Brain microvascular endothelial cell (primary cell): ENCODE data around the gene ACRBP.
A peak's percentile ranks its signal among the peaks of the same experiment; 100 is the strongest.

Experiments used
- DNase-seq: peaks from one replicate; pipeline ENCODE4 v3.0.0-alpha.2; 2020
- H3K27ac ChIP-seq: fragments of 250-450 bp; sonication (Bioruptor Pico); 2 replicates; pipeline ENCODE4 v1.5.1; 2020; ENCODE audit warnings: mild to moderate bottlenecking, moderate library complexity
- H3K27me3 ChIP-seq: fragments of 250-450 bp; sonication (Bioruptor Pico); replicated peaks from 2 replicates; pipeline ENCODE4 v1.5.1; 2020; ENCODE audit warnings: mild to moderate bottlenecking
- H3K36me3 ChIP-seq: fragments of 250-450 bp; sonication (Bioruptor Pico); replicated peaks from 2 replicates; pipeline ENCODE4 v1.5.1; 2020; ENCODE audit warnings: mild to moderate bottlenecking
- H3K4me3 ChIP-seq: 2 replicates; pipeline ENCODE4 v1.5.1; 2011; ENCODE audit warnings: low read depth, mild to moderate bottlenecking, control low read depth, low read length, moderate library complexity
- in situ Hi-C: cut with HindIII; loops from 2 replicates; pipeline ENCODE4 v1.10.0; 2017; ENCODE audit warnings: low sequenced_read_pairs, low pct_ligation_motif_present
- TF ChIP-seq, protein P1 (sequence below): IDR thresholded peaks from 2 replicates; pipeline ENCODE4 v1.5.1; 2011; ENCODE audit warnings: low read depth, mild to moderate bottlenecking, moderate library complexity, low read length, control low read depth, inconsistent platforms; ENCODE audit errors: missing control alignments

ACRBP gene

DNA sequence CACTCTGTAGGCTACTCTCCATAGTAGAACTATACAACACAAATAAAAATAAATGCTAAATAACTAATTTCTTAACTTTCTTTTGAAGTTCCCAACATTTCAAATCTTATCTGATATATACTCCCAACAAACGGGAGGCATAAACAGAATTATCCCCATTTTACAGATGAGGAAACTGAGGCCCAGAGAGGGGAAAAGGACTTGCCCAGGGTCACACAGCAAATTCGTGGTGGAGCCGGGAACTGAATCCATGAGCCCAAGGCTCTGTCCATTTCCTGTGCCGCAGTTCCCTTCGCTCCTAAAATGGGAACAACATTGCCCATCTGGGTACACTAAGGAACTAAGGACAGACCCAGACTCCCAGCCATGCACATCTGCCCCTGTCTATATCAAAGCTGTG lies 29.7 kb upstream of the ACRBP start:
- in situ Hi-C loops = no loop called here
- H3K27ac ChIP-seq = no peak overlapping the region
- TF ChIP-seq, protein P1, sequence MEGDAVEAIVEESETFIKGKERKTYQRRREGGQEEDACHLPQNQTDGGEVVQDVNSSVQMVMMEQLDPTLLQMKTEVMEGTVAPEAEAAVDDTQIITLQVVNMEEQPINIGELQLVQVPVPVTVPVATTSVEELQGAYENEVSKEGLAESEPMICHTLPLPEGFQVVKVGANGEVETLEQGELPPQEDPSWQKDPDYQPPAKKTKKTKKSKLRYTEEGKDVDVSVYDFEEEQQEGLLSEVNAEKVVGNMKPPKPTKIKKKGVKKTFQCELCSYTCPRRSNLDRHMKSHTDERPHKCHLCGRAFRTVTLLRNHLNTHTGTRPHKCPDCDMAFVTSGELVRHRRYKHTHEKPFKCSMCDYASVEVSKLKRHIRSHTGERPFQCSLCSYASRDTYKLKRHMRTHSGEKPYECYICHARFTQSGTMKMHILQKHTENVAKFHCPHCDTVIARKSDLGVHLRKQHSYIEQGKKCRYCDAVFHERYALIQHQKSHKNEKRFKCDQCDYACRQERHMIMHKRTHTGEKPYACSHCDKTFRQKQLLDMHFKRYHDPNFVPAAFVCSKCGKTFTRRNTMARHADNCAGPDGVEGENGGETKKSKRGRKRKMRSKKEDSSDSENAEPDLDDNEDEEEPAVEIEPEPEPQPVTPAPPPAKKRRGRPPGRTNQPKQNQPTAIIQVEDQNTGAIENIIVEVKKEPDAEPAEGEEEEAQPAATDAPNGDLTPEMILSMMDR = no peak
- H3K4me3 ChIP-seq = no peak overlapping the region
- H3K27me3 ChIP-seq = no peaks in the 10 kb centered on the region
- no peak for DNase-seq
- H3K36me3 ChIP-seq = peaks cover 51% of the 10 kb centered on the region

DNA sequence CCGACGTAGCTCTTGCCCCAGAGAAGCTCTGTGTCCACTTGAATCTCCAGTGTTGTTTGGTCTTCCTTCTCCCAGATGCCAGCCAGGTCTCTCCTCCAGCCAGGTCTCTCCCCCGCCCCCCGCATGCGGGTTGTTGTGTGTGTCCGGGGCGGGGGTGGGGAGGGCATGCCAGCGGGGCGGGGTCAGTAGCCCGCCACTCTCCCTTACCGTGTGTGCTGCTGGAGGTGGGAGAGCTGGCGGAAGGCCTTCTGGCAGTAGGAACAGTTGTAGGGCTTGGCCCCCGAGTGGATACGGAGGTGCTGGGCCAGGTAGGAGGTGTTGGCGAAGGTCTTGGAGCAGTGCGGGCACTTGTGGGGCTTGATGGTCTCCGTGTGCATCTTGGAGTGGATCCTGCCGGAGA lies 24.9 kb upstream of the ACRBP start:
- Histone ChIP-seq H3K4me3 (no peak overlapping the region), H3K27me3 (no peaks in the 10 kb centered on the region), H3K27ac (no peak overlapping the region), H3K36me3 (peaks cover 64% of the 10 kb centered on the region)
- TF ChIP-seq, protein P1 = no peak
- in situ Hi-C loops = no loop called here
- DNase-seq = no peak

DNA sequence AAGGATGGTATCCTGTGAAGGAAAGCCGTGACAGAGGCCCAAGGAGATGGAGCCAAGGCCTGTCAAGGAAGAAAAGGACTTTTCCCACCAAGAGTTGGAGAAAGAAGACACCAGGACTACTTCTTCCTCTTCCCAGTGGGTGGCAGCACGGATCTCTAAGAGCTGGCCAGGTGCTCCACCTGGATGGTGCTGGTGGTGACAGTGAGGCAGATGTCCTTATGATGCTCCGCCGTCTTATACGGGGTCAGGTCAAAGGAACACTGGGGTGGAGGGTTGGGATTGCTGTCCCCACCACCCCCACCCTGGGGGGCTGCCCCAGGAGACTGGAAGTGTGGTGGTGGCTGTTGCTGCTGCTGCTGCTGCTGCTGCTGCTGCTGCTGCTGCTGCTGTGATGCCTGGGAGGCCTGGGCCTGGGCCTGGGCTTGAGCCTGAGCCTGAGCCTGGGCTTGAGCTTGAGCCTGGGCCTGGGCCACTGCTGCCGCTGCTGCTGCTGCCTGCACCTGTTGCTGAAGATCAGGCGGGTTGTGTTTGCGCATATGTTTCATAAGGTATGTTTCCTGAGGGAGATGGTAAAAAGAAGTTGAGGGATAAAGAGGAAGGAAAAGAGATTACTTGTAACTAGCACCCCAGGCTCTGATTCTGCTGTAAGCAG lies 20.5 kb upstream of the ACRBP start:
- Histone ChIP-seq H3K4me3 (no peak overlapping the region), H3K27ac (no peak overlapping the region), H3K36me3 (peaks cover 51% of the 10 kb centered on the region), H3K27me3 (no peaks in the 10 kb centered on the region)
- in situ Hi-C loops = no loop called here
- DNase-seq = no peak
- TF ChIP-seq, protein P1 = peak; percentile 36

DNA sequence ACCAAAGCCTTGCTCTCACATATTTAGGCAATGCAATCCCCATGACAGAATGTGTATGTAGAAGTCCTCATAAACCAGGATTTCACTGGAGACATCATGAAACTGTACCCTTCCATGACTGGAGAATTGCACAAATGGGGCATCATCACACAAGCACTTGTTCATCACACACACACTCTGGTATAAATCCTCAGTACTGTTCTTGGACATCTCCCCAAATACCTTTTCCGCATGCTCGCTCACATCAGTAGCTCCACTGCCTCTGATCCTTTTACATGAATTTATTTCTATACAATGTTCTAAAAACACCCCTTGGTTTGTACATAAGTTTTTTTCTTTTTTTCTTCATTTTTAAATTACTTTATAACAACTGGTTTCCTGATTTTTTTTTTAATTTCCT lies 19.0 kb upstream of the ACRBP start:
- Histone ChIP-seq H3K27me3 (no peaks in the 10 kb centered on the region), H3K36me3 (peaks cover 38% of the 10 kb centered on the region), H3K4me3 (no peak overlapping the region), H3K27ac (no peak overlapping the region)
- TF ChIP-seq, protein P1 = no peak
- in situ Hi-C loops = no loop called here
- no peak for DNase-seq

DNA sequence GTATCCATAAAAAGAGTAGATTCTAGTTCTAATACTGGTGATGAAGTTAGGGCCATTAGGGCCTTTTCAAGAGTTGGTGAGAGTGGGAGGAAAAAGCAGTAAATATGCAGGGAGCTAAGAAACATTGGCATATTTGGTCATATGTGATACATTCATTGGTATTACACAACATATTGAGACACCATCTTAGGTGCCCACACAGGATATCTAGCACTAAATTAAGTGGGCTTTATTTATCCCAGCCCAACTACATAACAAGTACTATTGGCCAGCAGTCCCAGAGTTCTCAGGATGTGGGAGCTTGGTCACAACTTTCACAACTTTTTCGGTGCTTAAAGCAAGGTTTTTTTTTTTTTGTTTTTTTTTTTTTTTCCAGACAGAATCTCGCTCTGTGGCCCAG lies 17.7 kb upstream of the ACRBP start:
- DNase-seq = no peak
- Histone ChIP-seq H3K27ac (no peak overlapping the region), H3K4me3 (no peak overlapping the region), H3K27me3 (no peaks in the 10 kb centered on the region), H3K36me3 (peaks cover 27% of the 10 kb centered on the region)
- TF ChIP-seq, protein P1 = no peak
- in situ Hi-C loops = no loop called here
